ENCODE results near the gene PTMA.

Gene PTMA

DNA sequence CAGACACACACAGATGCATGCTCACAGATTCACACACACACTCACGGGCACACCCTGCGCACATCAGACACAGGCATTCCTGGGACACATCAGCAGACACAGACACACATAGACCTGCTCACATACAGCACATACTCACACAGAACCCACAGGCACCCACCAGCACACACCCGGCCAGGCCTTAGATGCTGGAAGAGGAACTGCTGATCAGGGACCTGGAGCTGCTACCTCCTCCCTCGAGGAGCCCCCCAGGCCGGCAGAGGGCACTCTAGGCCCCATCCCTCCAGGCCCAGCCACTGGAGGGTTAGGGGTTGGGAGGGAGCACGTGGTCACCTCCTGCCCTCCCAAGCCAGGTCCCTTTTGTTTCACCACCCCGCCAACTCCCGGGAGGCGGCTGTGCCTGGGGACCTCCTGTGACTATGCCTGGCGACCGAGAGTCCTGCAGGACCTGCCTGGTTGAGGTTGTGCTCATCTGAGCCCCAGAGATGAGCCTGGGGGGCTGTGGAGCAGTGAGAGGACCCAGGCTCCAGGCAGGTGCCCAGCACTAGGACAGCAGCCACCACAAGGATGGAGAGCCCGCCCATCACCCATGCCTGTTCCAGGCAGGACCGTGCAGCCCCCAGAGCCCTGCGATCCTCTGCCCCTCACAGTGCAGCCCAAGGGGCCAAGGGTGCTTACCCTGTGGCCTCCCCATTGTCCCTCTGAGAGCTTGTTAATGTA is 21.0 kb upstream of the PTMA start:
- peak overlapping the region in 9 of 11 experiments; percentile 47 to 98 (median 96); a peak in 18 of 22 replicates for H3K9ac ChIP-seq

GRCh38 chr2:231687961-231688360 is 20.4 kb upstream of the PTMA start:
- peak overlapping the region in 9 of 11 experiments; percentile 60 to 100 (median 98); a peak in 17 of 22 replicates for H3K27ac ChIP-seq
- no peak for TF ChIP-seq Cebpa-rat (IDR thresholded peaks at IDR 0.05)
- peak overlapping the region in 9 of 11 experiments; percentile 75 to 100 (median 87); a peak in 18 of 22 replicates for H3K4me2 ChIP-seq
- H3K36me3 ChIP-seq, result no peaks in the 10 kb centered on the region
- H3K27me3 ChIP-seq, result no peaks in the 10 kb centered on the region
- peak overlapping the region in 4 of 10 experiments; percentile 37 to 59 (median 46); a peak in 3 of 20 replicates for H3K4me3 ChIP-seq
- no peaks in the 10 kb centered on the region for H3K9me3 ChIP-seq (replicated peaks in 1 of 11)
- H3K4me1 ChIP-seq, result peaks cover 51 to 79% (median 67%) of the 10 kb centered on the region in 10 experiments
- H4K20me1 ChIP-seq, result no peaks in the 10 kb centered on the region
- H3K9ac ChIP-seq, result peak overlapping the region in 8 of 11 experiments; percentile 63 to 98 (median 96); a peak in 15 of 22 replicates

More for the DNA sequence above, 21.0 kb upstream of the PTMA start:
- H3K4me2 ChIP-seq, result peak overlapping the region; percentile 25 to 100 (median 87)
- peak overlapping the region in 7 of 10 experiments; percentile 17 to 59 (median 52); a peak in 13 of 20 replicates for H3K4me3 ChIP-seq
- H3K4me1 ChIP-seq, result peaks cover 53 to 81% (median 70%) of the 10 kb centered on the region in 10 experiments
- H3K27me3 ChIP-seq, result no peaks in the 10 kb centered on the region
- no peaks in the 10 kb centered on the region for H4K20me1 ChIP-seq
- no peak for TF ChIP-seq Cebpa-rat (IDR thresholded peaks at IDR 0.05)
- no peaks in the 10 kb centered on the region for H3K9me3 ChIP-seq (replicated peaks in 1 of 11)
- H3K36me3 ChIP-seq, result no peaks in the 10 kb centered on the region
- peak overlapping the region in 9 of 11 experiments; percentile 60 to 100 (median 98); a peak in 19 of 22 replicates for H3K27ac ChIP-seq

GRCh38 chr2:231688719-231689118 is 19.6 kb upstream of the PTMA start:
- Histone ChIP-seq H4K20me1 (no peaks in the 10 kb centered on the region), H3K27ac (peak overlapping the region in 2 of 11 experiments; percentile 83 to 99; a peak in 5 of 22 replicates), H3K27me3 (no peaks in the 10 kb centered on the region), H3K9ac (peak overlapping the region in 4 of 11 experiments; percentile 12 to 96 (median 22); a peak in 1 of 22 replicates), H3K4me1 (peaks cover 53 to 80% (median 68%) of the 10 kb centered on the region in 10 experiments), H3K9me3 (replicated peaks in 1 of 11) (no peaks in the 10 kb centered on the region), H3K4me3 (no peak overlapping the region), H3K36me3 (no peaks in the 10 kb centered on the region), H3K4me2 (peak overlapping the region in 5 of 11 experiments; percentile 1 to 99 (median 86); a peak in 8 of 22 replicates)
- no peak for TF ChIP-seq Cebpa-rat (IDR thresholded peaks at IDR 0.05)

DNA sequence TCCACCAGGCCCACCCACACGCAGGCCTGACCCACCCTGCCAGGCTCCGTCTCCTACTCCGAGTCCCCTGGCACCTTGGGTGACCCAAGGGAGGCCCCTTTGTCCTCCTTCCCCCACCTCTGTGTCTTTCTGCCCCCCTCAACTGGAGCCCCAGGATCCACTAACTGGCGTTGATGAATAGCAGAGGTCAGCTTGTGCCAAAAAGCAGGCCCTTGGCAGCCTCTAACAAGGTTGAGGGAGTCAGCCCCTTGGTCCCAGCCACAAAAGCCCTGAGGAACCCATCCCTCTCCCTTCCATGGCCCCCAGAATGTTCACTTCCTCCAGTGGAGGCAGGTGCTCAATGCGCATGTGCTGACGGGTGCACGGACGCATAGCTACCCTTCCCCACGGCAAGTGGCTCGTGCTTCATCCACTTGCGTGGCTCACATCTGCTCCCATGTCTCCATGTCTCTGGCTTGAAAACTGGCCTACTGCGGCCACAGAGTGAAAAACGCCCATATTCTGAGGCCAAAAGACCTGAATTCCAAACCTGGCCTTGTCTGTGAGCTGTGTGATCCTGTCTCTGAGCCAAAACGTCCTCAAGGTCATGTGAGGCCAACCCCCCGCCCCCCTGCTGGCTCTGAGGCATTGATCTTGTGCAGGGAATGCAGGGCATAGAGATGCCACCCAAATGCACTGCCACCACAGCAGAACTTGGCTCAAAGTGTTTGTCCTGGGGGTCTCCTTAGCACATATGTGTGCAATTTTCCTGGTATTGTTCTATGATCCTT is 19.0 kb upstream of the PTMA start:
- H3K4me2 ChIP-seq, result peak overlapping the region in 6 of 11 experiments; percentile 1 to 99 (median 58); a peak in 7 of 22 replicates
- H3K27ac ChIP-seq, result peak overlapping the region in 2 of 11 experiments; percentile 83 to 99; a peak in 3 of 22 replicates
- no peaks in the 10 kb centered on the region for H3K36me3 ChIP-seq
- no peak overlapping the region for H3K4me3 ChIP-seq
- H4K20me1 ChIP-seq, result no peaks in the 10 kb centered on the region
- no peaks in the 10 kb centered on the region for H3K27me3 ChIP-seq
- no peak for TF ChIP-seq Cebpa-rat (IDR thresholded peaks at IDR 0.05)
- H3K4me1 ChIP-seq, result peaks cover 47 to 76% (median 64%) of the 10 kb centered on the region in 10 experiments
- H3K9ac ChIP-seq, result 0 out of 22 replicates have a peak overlapping the region, but pooled peaks of 3 of the 11 experiments have one; percentile 12 to 96 (median 41)
- H3K9me3 ChIP-seq (replicated peaks in 1 of 11), result no peaks in the 10 kb centered on the region

DNA sequence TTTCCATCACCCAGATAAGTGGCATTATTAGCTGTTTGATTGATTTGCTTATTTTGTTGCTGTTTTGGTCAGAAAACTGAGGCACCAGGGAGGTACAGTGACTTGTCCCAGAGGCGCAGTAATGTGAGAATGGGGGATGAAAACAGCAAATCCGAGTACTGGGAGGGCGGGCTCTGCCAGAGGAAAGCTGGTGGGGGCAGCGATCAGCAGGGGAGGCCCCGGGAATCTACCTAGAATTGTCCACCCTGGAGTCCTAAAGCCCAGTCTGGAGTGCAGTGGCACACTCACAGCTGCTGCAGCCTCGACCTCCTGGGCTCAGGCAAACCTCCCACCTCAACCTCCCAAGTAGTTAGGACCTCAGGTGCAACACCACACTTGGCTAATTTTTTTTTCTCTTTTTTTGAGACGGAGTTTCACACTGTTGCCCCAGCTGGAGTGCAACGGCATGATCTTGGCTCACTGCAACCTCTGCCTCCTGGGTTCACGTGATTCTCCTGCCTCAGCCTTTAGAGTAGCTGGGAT is 17.0 kb upstream of the PTMA start:
- Histone ChIP-seq H3K4me3 (no peak overlapping the region), H3K9me3 (replicated peaks in 1 of 11) (no peaks in the 10 kb centered on the region), H3K27me3 (no peaks in the 10 kb centered on the region), H3K4me1 (peaks cover 27 to 58% (median 44%) of the 10 kb centered on the region in 10 experiments), H4K20me1 (no peaks in the 10 kb centered on the region), H3K9ac (no peak overlapping the region), H3K4me2 (no peak overlapping the region), H3K36me3 (no peaks in the 10 kb centered on the region), H3K27ac (no peak overlapping the region)
- no peak for TF ChIP-seq Cebpa-rat (IDR thresholded peaks at IDR 0.05)

GRCh38 chr2:231692847-231693246 is 15.5 kb upstream of the PTMA start:
- no peaks in the 10 kb centered on the region for H3K27me3 ChIP-seq
- no peaks in the 10 kb centered on the region for H3K36me3 ChIP-seq
- peak overlapping the region; percentile 15 to 74 (median 58) for H3K4me2 ChIP-seq
- peak overlapping the region in 4 of 11 experiments; percentile 3 to 49 (median 12); a peak in 4 of 22 replicates for H3K9ac ChIP-seq
- no peaks in the 10 kb centered on the region for H4K20me1 ChIP-seq
- no peak for TF ChIP-seq Cebpa-rat (IDR thresholded peaks at IDR 0.05)
- H3K4me1 ChIP-seq, result peaks cover 12 to 50% (median 29%) of the 10 kb centered on the region in 10 experiments
- H3K9me3 ChIP-seq (replicated peaks in 1 of 11), result no peaks in the 10 kb centered on the region
- H3K27ac ChIP-seq, result peak overlapping the region in 9 of 11 experiments; percentile 2 to 58 (median 35); a peak in 15 of 22 replicates
- H3K4me3 ChIP-seq, result no peak overlapping the region

DNA sequence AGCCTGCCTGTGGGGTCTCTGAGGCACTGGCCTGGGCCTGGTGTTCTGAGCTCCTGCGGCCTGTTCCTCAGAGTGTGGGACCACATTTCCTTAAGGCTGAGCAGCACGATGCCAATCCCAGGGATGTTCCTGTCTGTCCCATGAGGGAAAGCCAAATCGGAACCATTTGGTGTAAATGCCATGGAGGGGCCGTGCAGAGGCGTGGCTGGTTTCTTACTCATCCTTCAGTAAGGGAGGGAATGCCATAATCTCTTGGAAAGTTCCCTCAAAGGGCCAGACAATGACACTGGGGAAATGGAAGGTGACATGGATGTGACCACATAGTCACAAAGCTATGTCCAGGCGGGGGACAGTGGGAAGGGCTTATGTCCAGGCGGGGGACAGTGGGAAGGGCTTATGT is 14.4 kb upstream of the PTMA start:
- Histone ChIP-seq H3K9ac (no peak overlapping the region; a peak in 1 of 22 replicates), H3K9me3 (replicated peaks in 1 of 11) (no peaks in the 10 kb centered on the region), H3K27me3 (no peaks in the 10 kb centered on the region), H4K20me1 (no peaks in the 10 kb centered on the region), H3K36me3 (no peaks in the 10 kb centered on the region), H3K27ac (peak overlapping the region in 4 of 11 experiments; percentile 4 to 58 (median 30); a peak in 1 of 22 replicates), H3K4me1 (peaks cover 12 to 39% (median 24%) of the 10 kb centered on the region in 10 experiments), H3K4me3 (no peak overlapping the region), H3K4me2 (peak overlapping the region in 6 of 11 experiments; percentile 44 to 67 (median 52); a peak in 8 of 22 replicates)
- TF ChIP-seq Cebpa-rat (IDR thresholded peaks at IDR 0.05), result no peak

GRCh38 chr2:231696004-231696367 is 12.3 kb upstream of the PTMA start:
- H3K9ac ChIP-seq, result peak overlapping the region in 1 of 11 experiments; percentile 13; a peak in 1 of 22 replicates
- no peaks in the 10 kb centered on the region for H4K20me1 ChIP-seq
- H3K4me2 ChIP-seq, result peak overlapping the region in 1 of 11 experiments; percentile 5; a peak in 1 of 22 replicates
- TF ChIP-seq Cebpa-rat (IDR thresholded peaks at IDR 0.05), result 0 out of 22 replicates have a peak, but pooled peaks of 1 of the 11 experiments have one; percentile 5
- H3K9me3 ChIP-seq (replicated peaks in 1 of 11), result no peaks in the 10 kb centered on the region
- no peaks in the 10 kb centered on the region for H3K36me3 ChIP-seq
- peaks cover 12 to 24% (median 13%) of the 10 kb centered on the region in 10 experiments for H3K4me1 ChIP-seq
- no peaks in the 10 kb centered on the region for H3K27me3 ChIP-seq
- H3K4me3 ChIP-seq, result no peak overlapping the region
- H3K27ac ChIP-seq, result no peak overlapping the region
